GM21526 (cell line): ENCODE data around the gene SLC25A11.
A peak's percentile ranks its signal among the peaks of the same experiment; 100 is the strongest.
"Not testable (repeated sequence)": the region's sequence is repeated elsewhere in the genome, so short reads cannot be mapped to it uniquely, and the experiment has no call there.

ENCODE experiments used
- ATAC-seq: cut with Tn5 transposase; IDR thresholded peaks from one replicate; pipeline ENCODE4 v1.9.1; 2021; ENCODE audit warnings: moderate library complexity; ENCODE audit not compliant: unreplicated experiment, low FRiP score

SLC25A11 gene

GRCh38 chr17:4945944-4946280 lies 6.1 kb upstream of the SLC25A11 start:
- no peak for ATAC-seq

GRCh38 chr17:4945176-4945943 lies 5.5 kb upstream of the SLC25A11 start:
- ATAC-seq = no peak

- no peak for ATAC-seq
Measured at GRCh38 chr17:4944554-4945175, 4.8 kb upstream of the SLC25A11 start.

- no peak for ATAC-seq
Measured at GRCh38 chr17:4944163-4944553, 4.3 kb upstream of the SLC25A11 start.

GRCh38 chr17:4942760-4943508 lies 3.1 kb upstream of the SLC25A11 start:
- ATAC-seq = no peak

GRCh38 chr17:4941319-4941610 lies 1.4 kb upstream of the SLC25A11 start:
- ATAC-seq = no peak

GRCh38 chr17:4940555-4941318 lies 891 bp upstream of the SLC25A11 start:
- peak; percentile 5 for ATAC-seq

GRCh38 chr17:4939546-4939795 lies 375 bp downstream of the SLC25A11 start:
- ATAC-seq = peak; percentile 11

GRCh38 chr17:4938688-4939545 lies 929 bp downstream of the SLC25A11 start:
- no peak for ATAC-seq

- no peak for ATAC-seq
Measured at GRCh38 chr17:4938069-4938491, 1.8 kb downstream of the SLC25A11 start.

- ATAC-seq = no peak
Measured at GRCh38 chr17:4937553-4937952, 2.3 kb downstream of the SLC25A11 start.

GRCh38 chr17:4936436-4936835 lies 3.4 kb downstream of the SLC25A11 start:
- no peak for ATAC-seq

GRCh38 chr17:4935650-4936049 lies 4.2 kb downstream of the SLC25A11 start:
- no peak for ATAC-seq

GRCh38 chr17:4934173-4934979 lies 5.5 kb downstream of the SLC25A11 start:
- no peak for ATAC-seq

GRCh38 chr17:4933646-4934045 lies 6.2 kb downstream of the SLC25A11 start:
- no peak for ATAC-seq

GRCh38 chr17:4932756-4933155 lies 7.1 kb downstream of the SLC25A11 start:
- ATAC-seq = no peak

- ATAC-seq = no peak
Measured at GRCh38 chr17:4931963-4932362, 7.9 kb downstream of the SLC25A11 start, which contains the start of gene GP1BA. Gene GP1BA, plus strand, starts transcription at chr17:4932277. Its CDS starts 328 bp downstream, at chr17:4932605.

GRCh38 chr17:4928881-4929280 lies 11.0 kb downstream of the SLC25A11 start:
- no peak for ATAC-seq

GRCh38 chr17:4926577-4927335 lies 13.1 kb downstream of the SLC25A11 start:
- not testable (repeated sequence) for ATAC-seq
